PC-9 (cell line): ENCODE data around the gene GSK3B. TPM values are rescaled to one million over a fixed set of nuclear protein-coding genes. Genes with fewer than 3 reads are reported as not detected.

ENCODE experiments used
- BruUV-seq: library from RNA; stranded (reverse); fragments of 400-500 nt; replicated peaks from 2 replicates; lab custom pipeline; 2021; lab: Mats Ljungman, UMichigan
- CTCF ChIA-PET: fragments of 300-600 bp; sonication (Branson Sonifier 250); formaldehyde crosslinking; loops from one replicate; lab custom pipeline; 2022; ENCODE audit warnings: antibody characterized with exemption; lab: Charles Lee
- POLR2A ChIA-PET: fragments of 300-600 bp; sonication (Branson Sonifier 250); formaldehyde crosslinking; loops from one replicate; lab custom pipeline; 2022; ENCODE audit warnings: antibody characterized with exemption; ENCODE audit not compliant: unreplicated experiment; lab: Charles Lee
- DNase-seq, 2 experiments: peaks; one replicate each; pipeline versions ENCODE4 v3.0.0 to v3.0.0-alpha.2; 2015 to 2022; ENCODE audit warnings: mixed read lengths in 1 of 2
- H2AFZ ChIP-seq: fragments of 200-600 bp; sonication (generic); 2 replicates; pipeline ENCODE4 v1.8.1; 2017; ENCODE audit warnings: antibody characterized with exemption
- H3F3A ChIP-seq: fragments of 200-600 bp; sonication (generic); 2 replicates; pipeline ENCODE4 v1.8.1; 2017; ENCODE audit warnings: antibody characterized with exemption, mild to moderate bottlenecking, low read depth; ENCODE audit not compliant: insufficient read depth
- H3K27ac ChIP-seq: fragments of 200-600 bp; sonication (generic); 2 replicates; pipeline ENCODE4 v1.6.1; 2016; ENCODE audit warnings: mixed run types
- H3K27me3 ChIP-seq: fragments of 200-600 bp; sonication (generic); 2 replicates; pipeline ENCODE4 v1.6.1; 2016; ENCODE audit warnings: low read depth, mixed run types; ENCODE audit not compliant: insufficient read depth
- H3K36me3 ChIP-seq: fragments of 200-600 bp; sonication (generic); 2 replicates; pipeline ENCODE4 v1.6.1; 2016; ENCODE audit warnings: low read depth, mixed run types
- H3K4me1 ChIP-seq: fragments of 200-600 bp; sonication (generic); replicated peaks from 2 replicates; pipeline ENCODE4 v1.6.1; 2016; ENCODE audit warnings: mixed run types; ENCODE audit not compliant: insufficient read depth
- H3K4me2 ChIP-seq: fragments of 200-600 bp; sonication (generic); 2 replicates; pipeline ENCODE4 v1.6.1; 2017; ENCODE audit warnings: mixed run types
- H3K4me3 ChIP-seq: fragments of 200-600 bp; sonication (generic); 2 replicates; pipeline ENCODE4 v1.6.1; 2016; ENCODE audit warnings: mixed run types
- H3K79me2 ChIP-seq: fragments of 200-600 bp; sonication (generic); 2 replicates; pipeline ENCODE4 v1.6.1; 2017; ENCODE audit warnings: low read depth, mixed run types
- H3K9me2 ChIP-seq: fragments of 200-600 bp; sonication (generic); 2 replicates; pipeline ENCODE4 v1.8.1; 2017; ENCODE audit warnings: mild to moderate bottlenecking; ENCODE audit not compliant: insufficient read depth
- H3K9me3 ChIP-seq: fragments of 200-600 bp; sonication (generic); 2 replicates; pipeline ENCODE4 v1.8.1; 2016; ENCODE audit warnings: low read depth; ENCODE audit not compliant: insufficient read depth
- H4K20me1 ChIP-seq: fragments of 200-600 bp; sonication (generic); 2 replicates; pipeline ENCODE4 v1.8.1; 2017; ENCODE audit not compliant: insufficient read depth
- EZH2 ChIP-seq: fragments of 200-600 bp; sonication (generic); IDR thresholded peaks from 2 replicates; pipeline ENCODE4 v1.8.0; 2017; ENCODE audit warnings: antibody characterized with exemption, low read depth
- intact Hi-C: fragments of 100-400 bp; cut with micrococcal nuclease; formaldehyde crosslinking; loops from one replicate; pipeline ENCODE4 v1.10.0; 2022; ENCODE audit not compliant: unreplicated experiment
- total RNA-seq: library from RNA; stranded (reverse); gene quantifications from 2 replicates; pipeline ENCODE4 v1.2.3, GENCODE V29; 2021
- TF ChIP-seq, protein P1 (sequence below): fragments of 200-600 bp; sonication (generic); conservative IDR thresholded peaks from 2 replicates; pipeline ENCODE4 v1.6.1; 2017; ENCODE audit warnings: mixed run types, antibody characterized with exemption, mild to moderate bottlenecking, moderate library complexity

GSK3B gene
- total RNA-seq, 1 experiment from 2014 or later, result 62.0 TPM

GRCh38 chr3:120081719-120082118 lies 12.5 kb downstream of the GSK3B start:
- intact Hi-C loops, result no loop called here
- ChIA-PET POLR2A (interaction anchor here (0.6 to 0.7 kb wide), 2 partner anchors 14 to 192 kb away, joined by 13 to 16 read pairs; no protein-coding TSS in a partner anchor), CTCF (interaction anchor here (0.6 kb wide), 1 partner anchor 8 kb away, joined by 3 read pairs; no protein-coding TSS in a partner anchor)
- Histone ChIP-seq H3K9me2 (no peaks in the 10 kb centered on the region), H3K4me2 (no peak overlapping the region), H3K36me3 (peaks cover 9% of the 10 kb centered on the region; the same call in 1 of the 2 replicates), H3K79me2 (peaks cover 100% of the 10 kb centered on the region), H3K4me1 (no peaks in the 10 kb centered on the region), H3K9me3 (no peaks in the 10 kb centered on the region), H3K27ac (no peak overlapping the region), H4K20me1 (peaks cover 84% of the 10 kb centered on the region), H3F3A (peaks cover 6% of the 10 kb centered on the region; the same call in 1 of the 2 replicates), H3K27me3 (no peaks in the 10 kb centered on the region), H2AFZ (no peak overlapping the region), H3K4me3 (no peak overlapping the region)
- TF ChIP-seq, protein P1, sequence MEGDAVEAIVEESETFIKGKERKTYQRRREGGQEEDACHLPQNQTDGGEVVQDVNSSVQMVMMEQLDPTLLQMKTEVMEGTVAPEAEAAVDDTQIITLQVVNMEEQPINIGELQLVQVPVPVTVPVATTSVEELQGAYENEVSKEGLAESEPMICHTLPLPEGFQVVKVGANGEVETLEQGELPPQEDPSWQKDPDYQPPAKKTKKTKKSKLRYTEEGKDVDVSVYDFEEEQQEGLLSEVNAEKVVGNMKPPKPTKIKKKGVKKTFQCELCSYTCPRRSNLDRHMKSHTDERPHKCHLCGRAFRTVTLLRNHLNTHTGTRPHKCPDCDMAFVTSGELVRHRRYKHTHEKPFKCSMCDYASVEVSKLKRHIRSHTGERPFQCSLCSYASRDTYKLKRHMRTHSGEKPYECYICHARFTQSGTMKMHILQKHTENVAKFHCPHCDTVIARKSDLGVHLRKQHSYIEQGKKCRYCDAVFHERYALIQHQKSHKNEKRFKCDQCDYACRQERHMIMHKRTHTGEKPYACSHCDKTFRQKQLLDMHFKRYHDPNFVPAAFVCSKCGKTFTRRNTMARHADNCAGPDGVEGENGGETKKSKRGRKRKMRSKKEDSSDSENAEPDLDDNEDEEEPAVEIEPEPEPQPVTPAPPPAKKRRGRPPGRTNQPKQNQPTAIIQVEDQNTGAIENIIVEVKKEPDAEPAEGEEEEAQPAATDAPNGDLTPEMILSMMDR, result no peak
- no peak for TF ChIP-seq EZH2
- DNase-seq, result no peak
- BruUV-seq, result no TSS peak

- DNase-seq, result no peak
- H3K79me2 ChIP-seq, result peaks cover 98% of the 10 kb centered on the region
- no peaks in the 10 kb centered on the region for H3K9me3 ChIP-seq
- H2AFZ ChIP-seq, result no peak overlapping the region
- peaks cover 9% of the 10 kb centered on the region; the same call in 1 of the 2 replicates for H3K36me3 ChIP-seq
- H3K4me1 ChIP-seq, result no peaks in the 10 kb centered on the region
- no peak overlapping the region for H3K4me2 ChIP-seq
- no peaks in the 10 kb centered on the region for H3K27me3 ChIP-seq
- peaks cover 81% of the 10 kb centered on the region for H4K20me1 ChIP-seq
- intact Hi-C loops, result no loop called here
- TF ChIP-seq, protein P1, result no peak
- TF ChIP-seq EZH2, result no peak
- no peak overlapping the region for H3K4me3 ChIP-seq
- ChIA-PET CTCF (interaction anchor here (0.7 kb wide), 1 partner anchor 412 kb away, joined by 3 read pairs; no protein-coding TSS in a partner anchor), POLR2A (no interaction called here)
- H3F3A ChIP-seq, result peaks cover 6% of the 10 kb centered on the region; the same call in 1 of the 2 replicates
- H3K27ac ChIP-seq, result no peak overlapping the region
- H3K9me2 ChIP-seq, result no peaks in the 10 kb centered on the region
- BruUV-seq, result no TSS peak
Measured at GRCh38 chr3:120080836-120081235, 13.4 kb downstream of the GSK3B start.

- no peaks in the 10 kb centered on the region for H3K9me2 ChIP-seq
- H4K20me1 ChIP-seq, result peaks cover 80% of the 10 kb centered on the region
- peaks cover 98% of the 10 kb centered on the region for H3K79me2 ChIP-seq
- H3K27ac ChIP-seq, result no peak overlapping the region
- no peak overlapping the region for H3K4me2 ChIP-seq
- no TSS peak for BruUV-seq
- H3K4me1 ChIP-seq, result no peaks in the 10 kb centered on the region
- no peaks in the 10 kb centered on the region for H3K9me3 ChIP-seq
- no peak for DNase-seq
- ChIA-PET CTCF (no interaction called here), POLR2A (no interaction called here)
- no peak for TF ChIP-seq EZH2
- TF ChIP-seq, protein P1, result no peak
- H3F3A ChIP-seq, result peaks cover 11% of the 10 kb centered on the region; the same call in 1 of the 2 replicates
- no peak overlapping the region for H3K4me3 ChIP-seq
- intact Hi-C loops, result no loop called here
- H3K36me3 ChIP-seq, result peaks cover 9% of the 10 kb centered on the region; the same call in 1 of the 2 replicates
- no peaks in the 10 kb centered on the region for H3K27me3 ChIP-seq
- H2AFZ ChIP-seq, result no peak overlapping the region
Measured at GRCh38 chr3:120077731-120078130, 16.5 kb downstream of the GSK3B start.
